ENCODE measurements around the gene EPHB2.

DNA sequence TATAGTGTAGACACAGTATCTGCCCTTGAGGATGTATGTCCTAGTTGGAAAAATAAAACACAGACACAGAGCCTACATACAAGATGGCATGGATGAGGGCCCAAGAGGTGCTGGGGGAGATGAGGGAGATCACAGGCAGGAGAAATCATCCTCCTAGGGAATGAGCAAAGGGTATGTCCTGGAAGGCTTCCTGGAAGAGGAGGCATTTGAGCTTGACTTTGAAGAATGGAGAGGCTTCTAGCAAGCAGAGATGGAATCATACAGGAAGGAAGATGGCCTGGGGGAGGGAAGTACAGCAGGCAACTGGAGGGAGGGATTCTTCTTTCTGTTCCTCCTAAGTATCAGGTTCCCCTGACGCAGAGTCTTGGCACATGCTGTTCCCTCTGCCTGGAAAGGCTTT is 158.7 kb downstream of the EPHB2 start:
- TF ChIP-seq, protein P1, sequence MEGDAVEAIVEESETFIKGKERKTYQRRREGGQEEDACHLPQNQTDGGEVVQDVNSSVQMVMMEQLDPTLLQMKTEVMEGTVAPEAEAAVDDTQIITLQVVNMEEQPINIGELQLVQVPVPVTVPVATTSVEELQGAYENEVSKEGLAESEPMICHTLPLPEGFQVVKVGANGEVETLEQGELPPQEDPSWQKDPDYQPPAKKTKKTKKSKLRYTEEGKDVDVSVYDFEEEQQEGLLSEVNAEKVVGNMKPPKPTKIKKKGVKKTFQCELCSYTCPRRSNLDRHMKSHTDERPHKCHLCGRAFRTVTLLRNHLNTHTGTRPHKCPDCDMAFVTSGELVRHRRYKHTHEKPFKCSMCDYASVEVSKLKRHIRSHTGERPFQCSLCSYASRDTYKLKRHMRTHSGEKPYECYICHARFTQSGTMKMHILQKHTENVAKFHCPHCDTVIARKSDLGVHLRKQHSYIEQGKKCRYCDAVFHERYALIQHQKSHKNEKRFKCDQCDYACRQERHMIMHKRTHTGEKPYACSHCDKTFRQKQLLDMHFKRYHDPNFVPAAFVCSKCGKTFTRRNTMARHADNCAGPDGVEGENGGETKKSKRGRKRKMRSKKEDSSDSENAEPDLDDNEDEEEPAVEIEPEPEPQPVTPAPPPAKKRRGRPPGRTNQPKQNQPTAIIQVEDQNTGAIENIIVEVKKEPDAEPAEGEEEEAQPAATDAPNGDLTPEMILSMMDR (IDR thresholded peaks at IDR 0.05), result no peak
- no peak for TF ChIP-seq ZFX (IDR thresholded peaks at IDR 0.05; ENCODE audit: borderline replicate concordance)

Measured in 22Rv1 (cell line).